WERI-Rb-1 (cell line): ENCODE data around the gene PLXDC1.

Experiments
- DNase-seq: peaks from one replicate; pipeline ENCODE4 v3.0.0-alpha.2; 2020
- H3K27ac ChIP-seq: fragments of 250-450 bp; sonication (Bioruptor Pico); 2 replicates; pipeline ENCODE4 v1.5.1; 2020; ENCODE audit warnings: mild to moderate bottlenecking, moderate library complexity
- H3K27me3 ChIP-seq: fragments of 250-450 bp; sonication (Bioruptor Pico); 2 replicates; pipeline ENCODE4 v1.5.1; 2021; ENCODE audit warnings: mild to moderate bottlenecking, low read depth, moderate library complexity; ENCODE audit not compliant: insufficient read depth, severe bottlenecking
- H3K36me3 ChIP-seq: fragments of 250-450 bp; sonication (Bioruptor Pico); 2 replicates; pipeline ENCODE4 v1.5.1; 2020; ENCODE audit warnings: mild to moderate bottlenecking, moderate library complexity
- H3K4me3 ChIP-seq: 2 replicates; pipeline ENCODE4 v1.5.1; 2011; ENCODE audit warnings: low read depth, mild to moderate bottlenecking, control low read depth, low read length
- H3K9me3 ChIP-seq: fragments of 250-450 bp; sonication (Bioruptor Pico); 2 replicates; pipeline ENCODE4 v1.5.1; 2021; ENCODE audit warnings: mild to moderate bottlenecking, moderate library complexity; ENCODE audit not compliant: severe bottlenecking
- CTCF ChIP-seq: IDR thresholded peaks from 2 replicates; pipeline ENCODE4 v1.5.1; 2011; ENCODE audit warnings: low read depth, mild to moderate bottlenecking, control low read depth, inconsistent platforms, low read length

Gene PLXDC1

DNA sequence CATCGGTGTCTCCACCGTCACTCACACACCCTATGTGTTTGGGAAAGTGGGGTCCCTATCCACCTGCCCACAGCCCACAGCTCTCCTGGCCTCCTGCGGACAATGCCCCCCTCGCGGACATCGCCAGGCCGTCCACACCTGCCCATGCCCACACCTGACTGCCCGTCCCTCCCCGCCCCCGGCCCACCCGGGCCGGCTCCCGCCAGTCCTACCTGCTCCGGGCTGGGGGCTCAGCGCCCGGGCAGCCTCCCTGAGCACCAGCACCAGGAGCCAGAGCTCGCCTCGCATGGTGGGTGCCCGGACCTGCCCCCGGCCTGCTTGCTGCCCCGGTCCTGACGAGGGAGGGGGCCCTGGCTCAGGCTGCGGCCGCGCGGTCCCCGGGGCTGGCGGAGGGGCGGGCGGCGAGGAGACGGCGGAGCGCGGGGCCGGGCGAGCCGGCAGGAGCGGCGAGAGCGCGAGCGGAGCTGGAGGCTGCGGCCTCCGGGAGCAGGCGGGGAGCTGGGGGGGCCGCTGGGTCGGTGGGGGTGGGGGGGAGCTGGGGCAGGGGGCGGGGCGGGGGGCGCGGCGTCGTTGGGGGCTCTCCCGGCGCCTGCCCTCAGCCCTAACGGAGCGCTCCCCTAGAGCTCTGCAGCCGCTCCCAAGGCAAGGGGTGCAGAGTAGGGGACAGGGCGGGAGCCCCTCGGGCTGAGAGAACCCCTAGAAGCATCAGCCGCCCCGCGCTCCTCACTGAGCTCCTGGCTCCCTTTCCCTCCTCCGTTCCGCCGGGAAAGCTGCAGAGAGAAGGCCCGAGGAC is at the start of gene PLXDC1:
PLXDC1 (minus strand) TSS at position 488 of the 793 bp plus-strand sequence; CDS start at position 288, 200 bp downstream.
- Histone ChIP-seq H3K4me3 (peak within 1 kb of the TSS; percentile 87), H3K36me3 (peaks cover 4% of the 10 kb centered on the region; the same call in 1 of the 2 replicates), H3K9me3 (no peaks in the 10 kb centered on the region), H3K27me3 (no peaks in the 10 kb centered on the region), H3K27ac (peak within 1 kb of the TSS; percentile 90)
- DNase-seq: no peak
- TF ChIP-seq CTCF: no peak

GRCh38 chr17:39200957-39201510 is 49.6 kb upstream of the PLXDC1 start:
- no peaks in the 10 kb centered on the region for H3K27me3 ChIP-seq
- TF ChIP-seq CTCF: no peak
- DNase-seq: no peak
- peak overlapping the region; percentile 100 for H3K27ac ChIP-seq
- H3K4me3 ChIP-seq: peak overlapping the region; percentile 96
- H3K36me3 ChIP-seq: peaks cover 43% of the 10 kb centered on the region
- H3K9me3 ChIP-seq: no peaks in the 10 kb centered on the region

- H3K9me3 ChIP-seq: no peaks in the 10 kb centered on the region
- TF ChIP-seq CTCF: no peak
- H3K4me3 ChIP-seq: peak within 1 kb of the TSS; percentile 96
- peak within 1 kb of the TSS; percentile 100 for H3K27ac ChIP-seq
- peaks cover 43% of the 10 kb centered on the region for H3K36me3 ChIP-seq
- peak; percentile 67 for DNase-seq
- no peaks in the 10 kb centered on the region for H3K27me3 ChIP-seq
Observed at GRCh38 chr17:39200070-39200879, 48.8 kb upstream of the PLXDC1 start, which contains the start of gene RPL19. Gene RPL19 (plus strand): TSS chr17:39200283. CDS start chr17:39200345, 62 bp downstream.

DNA sequence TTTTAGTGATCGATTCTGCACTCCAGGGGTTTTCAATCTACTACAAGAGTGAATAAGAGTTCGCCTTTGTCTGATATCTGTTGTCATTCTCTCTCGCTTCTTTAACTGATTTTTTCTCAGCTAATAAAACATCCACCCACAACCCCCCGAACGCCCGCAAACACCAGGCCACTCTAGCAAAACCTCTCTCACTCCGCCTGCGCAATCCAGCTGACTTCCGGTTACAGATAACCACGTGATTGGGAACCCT is 48.3 kb upstream of the PLXDC1 start:
- H3K36me3 ChIP-seq: peaks cover 38% of the 10 kb centered on the region
- peak overlapping the region; percentile 100 for H3K27ac ChIP-seq
- H3K4me3 ChIP-seq: peak overlapping the region; percentile 96
- no peaks in the 10 kb centered on the region for H3K27me3 ChIP-seq
- no peak for TF ChIP-seq CTCF
- H3K9me3 ChIP-seq: no peaks in the 10 kb centered on the region
- DNase-seq: peak; percentile 91

DNA sequence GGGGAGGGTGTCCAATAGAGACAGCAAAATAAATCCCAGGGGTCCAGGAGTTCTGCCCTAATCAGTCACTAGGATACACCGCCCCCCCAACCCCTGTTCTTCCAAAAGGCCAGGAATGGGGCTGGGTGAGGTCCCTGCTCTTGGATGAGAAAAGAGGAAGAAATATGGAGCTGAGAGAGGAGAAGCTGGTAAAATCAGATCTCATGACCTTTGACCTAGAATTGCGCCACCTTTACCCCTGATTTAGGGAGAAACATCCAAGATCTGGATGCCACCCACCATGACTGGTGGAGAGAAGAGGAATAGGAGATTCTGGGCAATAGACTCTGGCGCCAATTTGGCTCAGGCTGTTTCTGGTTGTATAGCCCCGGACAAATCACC is 46.7 kb upstream of the PLXDC1 start:
- DNase-seq: no peak
- H3K4me3 ChIP-seq: no peak overlapping the region; the same call in 1 of the 2 replicates
- no peaks in the 10 kb centered on the region for H3K9me3 ChIP-seq
- peaks cover 32% of the 10 kb centered on the region for H3K36me3 ChIP-seq
- H3K27ac ChIP-seq: peak overlapping the region; percentile 69
- no peak for TF ChIP-seq CTCF
- no peaks in the 10 kb centered on the region for H3K27me3 ChIP-seq
